OCI-LY7 (cell line): ENCODE results near the gene CCT6A. TPM values are rescaled to one million over a fixed set of nuclear protein-coding genes. Genes with fewer than 3 reads are reported as not detected.

ENCODE experiments used
- BruUV-seq: library from RNA; stranded (reverse); fragments of 400-500 nt; replicated peaks from 2 replicates; lab custom pipeline; 2021; lab: Mats Ljungman, UMichigan
- CTCF ChIA-PET: fragments of 300-600 bp; sonication (Branson Sonifier 250); formaldehyde crosslinking; loops from one replicate; lab custom pipeline; 2022; ENCODE audit warnings: antibody characterized with exemption; ENCODE audit not compliant: unreplicated experiment; lab: Charles Lee
- POLR2A ChIA-PET: fragments of 300-600 bp; sonication (Branson Sonifier 250); formaldehyde crosslinking; loops from one replicate; lab custom pipeline; 2022; ENCODE audit warnings: antibody characterized with exemption; lab: Charles Lee
- DNase-seq: peaks from one replicate; pipeline ENCODE4 v3.0.0-alpha.2; 2015; ENCODE audit warnings: low spot score
- H2AFZ ChIP-seq: fragments of 200-600 bp; sonication (generic), shearing (Covaris generic); 2 replicates; pipeline ENCODE4 v1.6.1; 2014; ENCODE audit warnings: mild to moderate bottlenecking, antibody characterized with exemption, low read length, moderate library complexity
- H3K27ac ChIP-seq: fragments of 200-600 bp; sonication (generic); 2 replicates; pipeline ENCODE4 v1.5.1; 2014; ENCODE audit warnings: mixed run types, low read depth, mild to moderate bottlenecking, moderate library complexity, low read length, inconsistent platforms; ENCODE audit not compliant: poor library complexity, severe bottlenecking
- H3K36me3 ChIP-seq: fragments of 200-600 bp; sonication (generic); 2 replicates; pipeline ENCODE4 v1.6.1; 2014; ENCODE audit warnings: mild to moderate bottlenecking, antibody characterized with exemption, low read length, moderate library complexity, mixed read lengths; ENCODE audit not compliant: insufficient read depth
- H3K4me1 ChIP-seq: fragments of 200-600 bp; sonication (generic); 2 replicates; pipeline ENCODE4 v1.5.1; 2014; ENCODE audit warnings: mild to moderate bottlenecking, low read length; ENCODE audit not compliant: insufficient read depth, poor library complexity, severe bottlenecking
- H3K4me2 ChIP-seq: fragments of 200-600 bp; sonication (generic); 2 replicates; pipeline ENCODE4 v1.6.1; 2014; ENCODE audit warnings: mild to moderate bottlenecking, low read length
- H3K4me3 ChIP-seq: fragments of 200-600 bp; sonication (generic); 2 replicates; pipeline ENCODE4 v1.5.1; 2014; ENCODE audit warnings: mild to moderate bottlenecking, low read depth, low read length; ENCODE audit not compliant: poor library complexity, severe bottlenecking
- H3K79me2 ChIP-seq: fragments of 200-600 bp; sonication (generic); 2 replicates; pipeline ENCODE4 v1.6.1; 2016; ENCODE audit warnings: low read depth, mild to moderate bottlenecking, low read length, moderate library complexity, mixed read lengths; ENCODE audit not compliant: insufficient read depth
- H3K9me2 ChIP-seq: fragments of 200-600 bp; sonication (generic); 2 replicates; pipeline ENCODE4 v1.6.1; 2016; ENCODE audit warnings: mild to moderate bottlenecking, low read length, mixed read lengths; ENCODE audit not compliant: insufficient read depth
- H3K9me3 ChIP-seq: fragments of 200-600 bp; sonication (generic); 2 replicates; pipeline ENCODE4 v1.6.1; 2014; ENCODE audit warnings: mild to moderate bottlenecking, mixed run types, low read length, mixed read lengths
- H4K20me1 ChIP-seq: fragments of 200-600 bp; sonication (generic); 2 replicates; pipeline ENCODE4 v1.6.1; 2014; ENCODE audit warnings: mild to moderate bottlenecking, antibody characterized with exemption, low read length, moderate library complexity, mixed read lengths; ENCODE audit not compliant: insufficient read depth
- CTCF ChIP-seq: fragments of 200-600 bp; sonication (generic); conservative IDR thresholded peaks from 2 replicates; pipeline ENCODE4 v1.5.1; 2014; ENCODE audit warnings: mild to moderate bottlenecking, antibody characterized with exemption, low read length, moderate library complexity, mixed read lengths
- EZH2phosphoT487 ChIP-seq: fragments of 200-600 bp; sonication (generic); IDR thresholded peaks from 2 replicates; pipeline ENCODE4 v1.6.1; 2018; ENCODE audit warnings: low read depth, borderline replicate concordance, mild to moderate bottlenecking, mixed run types, antibody characterized with exemption, low read length, moderate library complexity, mixed read lengths
- intact Hi-C: fragments of 100-400 bp; cut with micrococcal nuclease; formaldehyde crosslinking; loops from one replicate; pipeline ENCODE4 v1.10.0; 2022; ENCODE audit not compliant: unreplicated experiment
- total RNA-seq, 2 experiments: library from RNA; depleted of rRNA in 1 of 2; stranded (reverse); fragments of >200 nt in 1 of 2; shearing (Covaris generic) in 1 of 2; gene quantifications; 2 replicates each; pipeline ENCODE4 v1.2.3, GENCODE V29; 2014 to 2022

Gene CCT6A
- total RNA-seq, 2 experiments from 2014 or later, result 151 to 219 TPM

DNA sequence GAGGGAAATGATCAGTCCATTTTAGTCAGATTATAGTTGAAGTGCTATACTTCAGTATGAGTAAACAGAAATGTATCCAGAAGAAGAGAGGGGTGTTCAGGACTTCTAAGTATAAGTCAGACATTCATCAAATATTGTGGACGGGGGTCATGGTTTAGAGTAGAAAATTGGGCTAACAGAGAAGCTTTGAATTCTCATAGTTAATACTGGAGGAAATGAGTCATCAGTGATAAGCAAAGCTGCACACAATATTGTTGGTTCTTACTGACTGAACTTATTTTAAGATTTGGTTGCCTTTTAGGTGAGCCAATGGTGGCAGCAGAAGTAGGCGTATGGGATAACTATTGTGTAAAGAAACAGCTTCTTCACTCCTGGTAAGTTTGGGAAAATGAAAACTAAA is 10.8 kb downstream of the CCT6A start:
- no TSS peak for BruUV-seq
- peaks cover 71% of the 10 kb centered on the region for H3K36me3 ChIP-seq
- intact Hi-C loops, result loop anchor here (10.0 kb wide), 1 partner anchor 698 kb away; the partner anchor contains the start of gene LANCL2
- POLR2A ChIA-PET, result interaction anchor here (0.8 to 4.9 kb wide), 2 partner anchors 11 to 48 kb away, joined by 3 to 46 read pairs; partner anchors contain the start of genes CCT6A and PSPH
- no peak overlapping the region for H2AFZ ChIP-seq
- H3K79me2 ChIP-seq, result peaks cover 40% of the 10 kb centered on the region
- peak overlapping the region; percentile 2; the same call in 1 of the 2 replicates for H3K4me2 ChIP-seq
- 0 out of 2 replicates have a peak, but pooled peaks cover 6% of the 10 kb centered on the region for H4K20me1 ChIP-seq
- H3K27ac ChIP-seq, result peak overlapping the region; percentile 79
- H3K9me2 ChIP-seq, result no peaks in the 10 kb centered on the region
- H3K4me3 ChIP-seq, result no peak overlapping the region
- H3K4me1 ChIP-seq, result peaks cover 26% of the 10 kb centered on the region
- DNase-seq, result no peak
- TF ChIP-seq EZH2phosphoT487 (no peak), CTCF (no peak)
- CTCF ChIA-PET, result interaction anchor here (0.6 kb wide), 1 partner anchor 12 kb away, joined by 3 read pairs; no protein-coding TSS in a partner anchor
- no peaks in the 10 kb centered on the region for H3K9me3 ChIP-seq

GRCh38 chr7:56063500-56063881 is 11.9 kb downstream of the CCT6A start:
- Histone ChIP-seq H3K36me3 (peaks cover 69% of the 10 kb centered on the region), H3K4me3 (peak overlapping the region; percentile 91), H4K20me1 (0 out of 2 replicates have a peak, but pooled peaks cover 6% of the 10 kb centered on the region), H2AFZ (no peak overlapping the region; the same call in 1 of the 2 replicates), H3K79me2 (peaks cover 32% of the 10 kb centered on the region), H3K27ac (peak overlapping the region; percentile 79), H3K4me1 (peaks cover 26% of the 10 kb centered on the region), H3K4me2 (peak overlapping the region; percentile 61), H3K9me3 (no peaks in the 10 kb centered on the region), H3K9me2 (no peaks in the 10 kb centered on the region)
- POLR2A ChIA-PET, result interaction anchor here (2.0 to 4.9 kb wide), 2 partner anchors 10 to 12 kb away, joined by 13 to 46 read pairs; partner anchors contain the start of genes CCT6A and PSPH
- CTCF ChIA-PET, result no interaction called here
- TSS peak; percentile 49 for BruUV-seq
- intact Hi-C loops, result loop anchor here (10.0 kb wide), 1 partner anchor 699 kb away; the partner anchor contains the start of gene LANCL2
- no peak for DNase-seq
- TF ChIP-seq CTCF (no peak), EZH2phosphoT487 (no peak)
